Keratinocyte (primary cell): Measurements from ENCODE around the gene SACS. TPM values are rescaled to one million over a fixed set of nuclear protein-coding genes. Genes with fewer than 3 reads are reported as not detected.

ENCODE experiments used
- DNase-seq: peaks from one replicate; pipeline ENCODE4 v3.0.0-alpha.2; 2011; ENCODE audit warnings: low read depth, missing footprints, low spot score
- FAIRE-seq: peaks from 2 replicates; lab custom pipeline; 2011; peaks lifted over from hg19 to GRCh38; lab: Jason Lieb, UNC
- H2AFZ ChIP-seq: 2 replicates; pipeline ENCODE4 v1.6.0; 2012; ENCODE audit warnings: low read length, control low read depth, inconsistent platforms; ENCODE audit not compliant: control insufficient read depth
- H3K27ac ChIP-seq: 2 replicates; pipeline ENCODE4 v1.5.1; 2011; ENCODE audit warnings: low read length; ENCODE audit not compliant: control insufficient read depth, insufficient read depth
- H3K27me3 ChIP-seq: 3 replicates; pipeline ENCODE4 v1.6.0; 2011; ENCODE audit warnings: low read length; ENCODE audit not compliant: control insufficient read depth, insufficient read depth; ENCODE audit errors: extremely low read depth
- H3K36me3 ChIP-seq, 2 experiments: 2 replicates in 1 of 2; 3 replicates in 1 of 2; pipeline ENCODE4 v1.5.1; 2011; ENCODE audit warnings: low read length in 2 of 2, mild to moderate bottlenecking in 1 of 2; ENCODE audit not compliant: control insufficient read depth in 2 of 2, insufficient read depth in 2 of 2; ENCODE audit errors: extremely low read depth in 1 of 2
- H3K4me1 ChIP-seq: 3 replicates; pipeline ENCODE4 v1.5.1; 2011; ENCODE audit warnings: low read length; ENCODE audit not compliant: control insufficient read depth, insufficient read depth; ENCODE audit errors: extremely low read depth
- H3K4me2 ChIP-seq: 3 replicates; pipeline ENCODE4 v1.6.0; 2011; ENCODE audit warnings: low read depth, low read length; ENCODE audit not compliant: control insufficient read depth, insufficient read depth; ENCODE audit errors: extremely low read depth
- H3K4me3 ChIP-seq, 3 experiments: fragments of 200-600 bp in 1 of 3; sonication (generic) in 1 of 3; 2 replicates in 2 of 3; 3 replicates in 1 of 3; pipeline ENCODE4 v1.5.1; 2011 to 2016; ENCODE audit warnings: low read length in 3 of 3, mild to moderate bottlenecking in 3 of 3, control low read depth in 2 of 3, inconsistent platforms in 1 of 3, low read depth in 1 of 3, mixed read lengths in 1 of 3, mixed run types in 1 of 3, moderate library complexity in 1 of 3; ENCODE audit not compliant: control insufficient read depth in 2 of 3, insufficient read depth in 2 of 3; ENCODE audit errors: extremely low read depth in 1 of 3
- H3K79me2 ChIP-seq: 2 replicates; pipeline ENCODE4 v1.6.0; 2012; ENCODE audit warnings: low read length; ENCODE audit not compliant: control insufficient read depth, insufficient read depth
- H3K9ac ChIP-seq: 3 replicates; pipeline ENCODE4 v1.6.0; 2011; ENCODE audit warnings: low read length; ENCODE audit not compliant: control insufficient read depth, insufficient read depth; ENCODE audit errors: extremely low read depth
- H3K9me1 ChIP-seq: 3 replicates; pipeline ENCODE4 v1.6.0; 2011; ENCODE audit warnings: low read length; ENCODE audit not compliant: control insufficient read depth, insufficient read depth; ENCODE audit errors: extremely low read depth
- H3K9me3 ChIP-seq: 2 replicates; pipeline ENCODE4 v1.5.1; 2012; ENCODE audit warnings: low read depth, low read length; ENCODE audit not compliant: control insufficient read depth
- H4K20me1 ChIP-seq: 3 replicates; pipeline ENCODE4 v1.6.0; 2011; ENCODE audit warnings: low read length; ENCODE audit not compliant: control insufficient read depth, insufficient read depth; ENCODE audit errors: extremely low read depth
- EZH2 ChIP-seq: IDR thresholded peaks from one replicate; pipeline ENCODE4 v1.6.1; 2012; ENCODE audit warnings: inconsistent platforms, mild to moderate bottlenecking, low read length, moderate library complexity
- dilution Hi-C: fragments of 300-500 bp; cut with MboI; formaldehyde crosslinking; loops from one replicate; pipeline ENCODE4 v1.7.0; 2020; ENCODE audit warnings: low sequenced_read_pairs; ENCODE audit not compliant: extremely low pct_ligation_motif_present
- polyA plus RNA-seq, 5 experiments: library from polyadenylated mRNA; depleted of rRNA in 3 of 5; stranded (reverse) in 3 of 5; stranded (forward) in 1 of 5; unstranded in 1 of 5; fragments of >200 nt; gene quantifications; 1 replicate in 1 of 5; 2 replicates in 3 of 5; 3 replicates in 1 of 5; pipeline versions ENCODE4 v1.2.1 to v1.2.3, GENCODE V29; 2011 to 2012; ENCODE audit warnings: missing spikeins in 2 of 5, low read depth in 1 of 5, low replicate concordance in 1 of 5
- TF ChIP-seq, protein P1 (sequence below), 3 experiments: IDR thresholded peaks in 1 of 3; conservative IDR thresholded peaks in 1 of 3; optimal IDR thresholded peaks in 1 of 3; 2 replicates in 2 of 3; 3 replicates in 1 of 3; pipeline versions ENCODE3 to v1.5.1; 2011; ENCODE audit warnings: low read length in 3 of 3, mild to moderate bottlenecking in 3 of 3, moderate library complexity in 2 of 3, control low read depth in 1 of 3, inconsistent platforms in 1 of 3; ENCODE audit not compliant: insufficient read depth in 2 of 3; ENCODE audit errors: extremely low read depth in 1 of 3

SACS gene
- polyA plus RNA-seq, 1 donor (not counting 4 experiments of a cell fraction or from before 2014, with no cell fraction given) = 13.5 TPM

DNA sequence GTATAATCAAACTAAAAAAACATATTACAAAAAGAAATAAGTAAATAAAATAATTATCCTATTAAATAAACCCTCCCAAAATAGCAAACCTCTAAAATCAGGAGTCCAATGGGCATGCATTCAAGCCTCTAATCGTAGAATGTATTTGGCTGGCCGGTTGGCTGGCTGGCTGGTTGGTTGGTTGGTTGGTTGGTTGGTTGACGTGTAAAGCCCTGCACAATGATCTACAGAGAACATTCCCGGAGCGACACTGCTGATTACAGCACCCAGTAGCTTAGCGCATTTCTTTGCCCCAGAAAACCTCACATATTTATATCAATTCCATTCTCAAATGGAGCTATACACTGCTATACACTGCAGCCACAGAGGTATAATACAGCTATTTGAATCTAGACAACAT lies 65.6 kb downstream of the SACS start:
- H3K9ac ChIP-seq = no peak overlapping the region
- H3K79me2 ChIP-seq = peaks cover 14% of the 10 kb centered on the region
- H3K36me3 ChIP-seq = peaks cover 10 to 25% of the 10 kb centered on the region in 2 experiments
- FAIRE-seq (no peak), DNase-seq (no peak)
- TF ChIP-seq EZH2 = no peak
- TF ChIP-seq, protein P1, sequence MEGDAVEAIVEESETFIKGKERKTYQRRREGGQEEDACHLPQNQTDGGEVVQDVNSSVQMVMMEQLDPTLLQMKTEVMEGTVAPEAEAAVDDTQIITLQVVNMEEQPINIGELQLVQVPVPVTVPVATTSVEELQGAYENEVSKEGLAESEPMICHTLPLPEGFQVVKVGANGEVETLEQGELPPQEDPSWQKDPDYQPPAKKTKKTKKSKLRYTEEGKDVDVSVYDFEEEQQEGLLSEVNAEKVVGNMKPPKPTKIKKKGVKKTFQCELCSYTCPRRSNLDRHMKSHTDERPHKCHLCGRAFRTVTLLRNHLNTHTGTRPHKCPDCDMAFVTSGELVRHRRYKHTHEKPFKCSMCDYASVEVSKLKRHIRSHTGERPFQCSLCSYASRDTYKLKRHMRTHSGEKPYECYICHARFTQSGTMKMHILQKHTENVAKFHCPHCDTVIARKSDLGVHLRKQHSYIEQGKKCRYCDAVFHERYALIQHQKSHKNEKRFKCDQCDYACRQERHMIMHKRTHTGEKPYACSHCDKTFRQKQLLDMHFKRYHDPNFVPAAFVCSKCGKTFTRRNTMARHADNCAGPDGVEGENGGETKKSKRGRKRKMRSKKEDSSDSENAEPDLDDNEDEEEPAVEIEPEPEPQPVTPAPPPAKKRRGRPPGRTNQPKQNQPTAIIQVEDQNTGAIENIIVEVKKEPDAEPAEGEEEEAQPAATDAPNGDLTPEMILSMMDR (optimal IDR thresholded peaks at IDR 0.05 in 1 of 3, IDR thresholded peaks at IDR 0.05 in 1 of 3, conservative IDR thresholded peaks at IDR 0.05 in 1 of 3; ENCODE audit: extremely low read depth in 1 of 3, insufficient read depth in 2 of 3, low read length in 3 of 3) = no peak
- H3K27me3 ChIP-seq = no peaks in the 10 kb centered on the region
- peaks cover 3% of the 10 kb centered on the region for H3K4me1 ChIP-seq
- no peaks in the 10 kb centered on the region for H4K20me1 ChIP-seq
- no peak overlapping the region for H3K4me3 ChIP-seq
- no peak overlapping the region for H3K27ac ChIP-seq
- H3K9me1 ChIP-seq = no peaks in the 10 kb centered on the region
- dilution Hi-C loops = no loop called here
- H3K9me3 ChIP-seq = no peaks in the 10 kb centered on the region
- no peak overlapping the region for H2AFZ ChIP-seq
- no peak overlapping the region for H3K4me2 ChIP-seq

DNA sequence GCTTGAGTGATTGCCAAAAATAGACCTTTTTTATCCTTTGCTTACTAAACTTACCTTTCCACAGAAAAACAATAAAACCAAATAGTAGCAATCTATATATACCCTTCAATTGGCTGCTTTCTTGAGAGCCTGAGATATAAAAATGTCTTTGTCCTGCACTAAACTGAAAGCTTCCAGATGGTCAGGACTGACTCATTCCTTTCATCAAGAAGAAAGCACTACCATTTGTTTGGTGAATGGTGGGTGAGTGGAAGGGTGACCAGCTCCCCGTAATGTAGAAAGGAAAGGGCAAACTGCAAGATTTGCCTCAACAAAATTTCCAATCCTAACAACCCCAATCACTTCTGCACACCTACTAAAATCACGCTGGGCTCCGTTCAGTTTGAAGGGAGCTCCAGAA lies 67.8 kb downstream of the SACS start:
- H3K79me2 ChIP-seq = no peaks in the 10 kb centered on the region

More for the DNA sequence above, 67.8 kb downstream of the SACS start:
- dilution Hi-C loops = no loop called here
- FAIRE-seq (no peak), DNase-seq (no peak)
- H3K4me2 ChIP-seq = no peak overlapping the region
- no peak overlapping the region for H3K27ac ChIP-seq
- no peaks in the 10 kb centered on the region for H3K9me1 ChIP-seq
- H3K27me3 ChIP-seq = no peaks in the 10 kb centered on the region
- no peaks in the 10 kb centered on the region for H4K20me1 ChIP-seq
- TF ChIP-seq EZH2 = no peak
- TF ChIP-seq, protein P1 (optimal IDR thresholded peaks at IDR 0.05 in 1 of 3, IDR thresholded peaks at IDR 0.05 in 1 of 3, conservative IDR thresholded peaks at IDR 0.05 in 1 of 3; ENCODE audit: extremely low read depth in 1 of 3, insufficient read depth in 2 of 3, low read length in 3 of 3) = no peak
- no peaks in the 10 kb centered on the region for H3K9me3 ChIP-seq
- no peaks in the 10 kb centered on the region for H3K4me1 ChIP-seq
- peaks cover 12 to 25% of the 10 kb centered on the region in 2 experiments for H3K36me3 ChIP-seq
- no peak overlapping the region for H2AFZ ChIP-seq
- no peak overlapping the region for H3K9ac ChIP-seq
- no peak overlapping the region for H3K4me3 ChIP-seq
